Duodenal mucosa (tissue), 2 donors: ENCODE results near the gene UNC13A.
"Not testable (repeated sequence)": the region's sequence is repeated elsewhere in the genome, so short reads cannot be mapped to it uniquely, and the experiment has no call there.

Experiments
- H3K27ac ChIP-seq: one replicate; pipeline ENCODE4 v1.7.0; 2013; ENCODE audit warnings: low read depth, low read length
- H3K27me3 ChIP-seq, 2 donors: one replicate each; pipeline ENCODE4 v1.7.0; 2013; ENCODE audit warnings: low read length in 2 of 2, control low read depth in 1 of 2; ENCODE audit not compliant: insufficient read depth in 2 of 2, control insufficient read depth in 1 of 2
- H3K36me3 ChIP-seq, 2 donors: one replicate each; pipeline ENCODE4 v1.7.0; 2013; ENCODE audit warnings: low read length in 2 of 2, control low read depth in 1 of 2; ENCODE audit not compliant: insufficient read depth in 2 of 2, control insufficient read depth in 1 of 2
- H3K4me1 ChIP-seq, 2 donors: one replicate each; pipeline ENCODE4 v1.7.0; 2013; ENCODE audit warnings: low read length in 2 of 2, control low read depth in 1 of 2; ENCODE audit not compliant: insufficient read depth in 2 of 2, control insufficient read depth in 1 of 2
- H3K4me3 ChIP-seq, 2 donors: one replicate each; pipeline ENCODE4 v1.7.0; 2013; ENCODE audit warnings: low read length in 2 of 2, low read depth in 1 of 2
- H3K9ac ChIP-seq, 2 donors: one replicate each; pipeline ENCODE4 v1.7.0; 2013; ENCODE audit warnings: low read length in 2 of 2, low read depth in 1 of 2
- H3K9me3 ChIP-seq, 2 donors: one replicate each; pipeline ENCODE4 v1.7.0; 2013; ENCODE audit warnings: low read length in 2 of 2, control low read depth in 1 of 2; ENCODE audit not compliant: control insufficient read depth in 1 of 2

The UNC13A gene

DNA sequence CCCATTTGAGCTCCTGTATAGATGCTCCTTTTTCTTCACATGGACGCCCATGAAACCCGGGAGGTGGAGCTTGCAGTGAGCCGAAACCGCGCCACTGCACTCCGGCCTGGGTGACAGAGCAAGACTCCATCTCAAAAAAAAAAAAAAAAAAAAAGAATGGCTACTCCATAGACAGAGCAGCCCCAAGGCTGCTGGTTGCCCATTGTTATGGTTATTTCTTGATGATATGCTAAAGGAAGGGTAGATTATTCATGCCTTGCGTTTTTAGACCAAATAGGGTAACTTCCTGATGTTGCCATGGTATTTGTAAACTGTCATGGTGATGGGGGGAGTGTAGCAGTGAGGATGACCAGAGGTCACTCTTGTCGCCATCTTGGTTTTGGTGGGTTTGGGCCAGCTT, 90.1 kb downstream of the UNC13A start:
- H3K36me3 ChIP-seq, H3K9ac ChIP-seq, H3K9me3 ChIP-seq, H3K4me3 ChIP-seq, H3K4me1 ChIP-seq, H3K27me3 ChIP-seq, H3K27ac ChIP-seq: not testable (repeated sequence)

DNA sequence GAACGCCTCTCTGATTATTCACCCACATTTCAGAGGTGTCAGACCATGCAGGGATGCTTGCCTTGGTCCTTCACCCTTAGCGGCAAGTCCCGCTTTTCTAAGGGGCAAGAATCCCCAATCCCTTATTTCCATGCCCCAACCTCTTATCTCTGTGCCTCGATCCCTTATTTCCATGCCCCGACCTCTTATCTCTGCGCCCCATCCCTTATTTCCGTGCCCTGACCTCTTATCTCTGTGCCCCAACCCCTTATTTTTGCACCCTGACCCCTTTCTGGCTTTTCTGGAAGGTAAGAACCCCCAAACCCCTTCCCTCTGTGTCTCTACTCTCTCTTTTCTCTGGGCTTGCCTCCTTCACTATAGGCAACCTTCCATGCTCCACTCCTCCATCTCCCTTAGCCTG, 93.9 kb downstream of the UNC13A start:
- not testable (repeated sequence) for H3K4me1 ChIP-seq, H3K36me3 ChIP-seq, H3K9me3 ChIP-seq, H3K9ac ChIP-seq, H3K27ac ChIP-seq, H3K27me3 ChIP-seq, H3K4me3 ChIP-seq

DNA sequence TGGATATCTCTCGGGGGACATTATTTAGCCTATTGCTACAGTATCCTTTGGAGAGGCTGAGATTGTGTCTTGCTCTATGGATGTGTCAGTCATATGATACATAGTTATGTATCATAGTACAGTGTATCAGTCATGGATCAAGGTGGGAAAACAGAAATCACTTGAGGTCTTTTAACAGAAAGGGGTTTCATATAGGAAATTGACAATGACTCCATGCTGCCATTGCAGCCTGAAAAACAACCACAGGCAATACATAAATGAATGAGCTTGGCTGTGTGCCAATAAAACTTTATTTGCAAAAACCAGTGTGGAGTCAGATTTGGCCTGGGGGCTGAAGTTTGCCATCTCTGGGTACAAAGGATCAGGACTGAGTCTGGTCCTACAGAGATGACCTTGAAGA, 97.3 kb downstream of the UNC13A start:
- H3K27me3 ChIP-seq = no peaks in the 10 kb centered on the region
- no peak overlapping the region for H3K27ac ChIP-seq
- H3K4me1 ChIP-seq = no peaks in the 10 kb centered on the region
- no peak overlapping the region for H3K4me3 ChIP-seq
- H3K9me3 ChIP-seq = no peaks in the 10 kb centered on the region
- no peak overlapping the region for H3K9ac ChIP-seq
- no peaks in the 10 kb centered on the region for H3K36me3 ChIP-seq

DNA sequence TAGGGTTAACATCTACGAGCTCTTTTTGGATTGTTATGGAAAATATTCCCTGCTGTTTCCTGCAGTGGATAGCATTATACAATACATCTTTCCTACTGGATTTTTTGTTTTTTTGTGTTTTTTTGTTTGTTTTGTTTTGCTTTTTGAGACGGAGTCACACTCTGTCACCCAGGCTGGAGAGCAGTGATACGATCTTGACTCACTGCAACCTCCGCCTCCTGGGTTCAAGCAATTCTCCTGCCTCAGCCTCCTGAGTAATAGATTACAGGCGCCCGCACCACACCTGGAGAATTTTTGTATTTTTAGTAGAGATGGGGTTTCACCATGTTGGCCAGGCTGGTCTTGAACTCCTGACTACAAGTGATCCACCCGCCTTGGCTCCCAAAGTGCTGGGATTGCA, 102.8 kb downstream of the UNC13A start:
- not testable (repeated sequence) for H3K4me1 ChIP-seq, H3K4me3 ChIP-seq, H3K27me3 ChIP-seq, H3K27ac ChIP-seq, H3K9ac ChIP-seq, H3K9me3 ChIP-seq
- peaks cover 17 to 26% of the 10 kb centered on the region in 2 donors for H3K36me3 ChIP-seq

DNA sequence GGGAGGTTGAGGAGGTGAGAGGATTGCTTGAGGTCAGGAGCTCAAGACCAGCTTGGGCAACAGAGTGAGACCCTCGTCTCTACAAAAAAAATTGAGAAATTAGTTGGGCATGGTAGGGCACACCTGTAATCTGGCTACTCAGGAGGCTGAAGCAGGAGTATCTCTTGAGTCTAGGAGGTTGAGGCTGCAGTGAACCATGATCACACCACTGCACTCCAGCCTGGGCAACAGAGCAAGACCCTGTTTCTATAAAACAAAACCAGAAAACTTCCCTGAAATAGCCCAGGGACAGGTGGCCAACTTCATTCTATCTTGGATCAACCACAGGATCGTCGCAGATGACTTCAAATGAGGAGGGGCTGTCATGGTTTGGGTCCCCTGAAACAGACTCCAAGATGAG, 104.0 kb downstream of the UNC13A start:
- H3K27ac ChIP-seq = no peak overlapping the region
- no peaks in the 10 kb centered on the region for H3K9me3 ChIP-seq
- H3K4me3 ChIP-seq = no peak overlapping the region
- no peaks in the 10 kb centered on the region for H3K4me1 ChIP-seq
- H3K9ac ChIP-seq = no peak overlapping the region
- no peaks in the 10 kb centered on the region for H3K27me3 ChIP-seq
- peaks cover 17 to 33% of the 10 kb centered on the region in 2 donors for H3K36me3 ChIP-seq

DNA sequence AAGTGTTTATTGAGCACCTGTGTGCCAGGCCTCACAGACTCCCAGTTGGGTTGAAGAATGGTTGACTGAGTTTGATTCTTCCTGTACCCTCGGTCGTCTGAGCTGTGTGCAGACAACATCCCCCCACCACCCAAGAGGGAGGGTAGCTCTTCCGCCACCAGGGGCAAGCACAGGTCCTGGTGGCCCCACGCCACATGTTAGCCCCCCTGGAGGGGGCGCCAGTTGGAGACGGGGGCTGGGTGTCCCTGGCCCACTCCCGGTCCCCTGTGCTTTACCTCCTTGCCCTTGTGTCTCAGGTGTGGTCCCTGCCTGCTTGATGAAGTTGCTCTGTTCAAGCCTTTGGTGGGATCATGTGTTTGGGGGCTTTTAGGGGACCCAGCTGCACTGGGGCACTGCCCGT, 105.5 kb downstream of the UNC13A start:
- Histone ChIP-seq H3K4me1 (no peaks in the 10 kb centered on the region), H3K36me3 (peaks cover 25 to 43% of the 10 kb centered on the region in 2 donors), H3K9ac (no peak overlapping the region), H3K9me3 (no peaks in the 10 kb centered on the region), H3K27me3 (no peaks in the 10 kb centered on the region), H3K27ac (no peak overlapping the region), H3K4me3 (no peak overlapping the region)

DNA sequence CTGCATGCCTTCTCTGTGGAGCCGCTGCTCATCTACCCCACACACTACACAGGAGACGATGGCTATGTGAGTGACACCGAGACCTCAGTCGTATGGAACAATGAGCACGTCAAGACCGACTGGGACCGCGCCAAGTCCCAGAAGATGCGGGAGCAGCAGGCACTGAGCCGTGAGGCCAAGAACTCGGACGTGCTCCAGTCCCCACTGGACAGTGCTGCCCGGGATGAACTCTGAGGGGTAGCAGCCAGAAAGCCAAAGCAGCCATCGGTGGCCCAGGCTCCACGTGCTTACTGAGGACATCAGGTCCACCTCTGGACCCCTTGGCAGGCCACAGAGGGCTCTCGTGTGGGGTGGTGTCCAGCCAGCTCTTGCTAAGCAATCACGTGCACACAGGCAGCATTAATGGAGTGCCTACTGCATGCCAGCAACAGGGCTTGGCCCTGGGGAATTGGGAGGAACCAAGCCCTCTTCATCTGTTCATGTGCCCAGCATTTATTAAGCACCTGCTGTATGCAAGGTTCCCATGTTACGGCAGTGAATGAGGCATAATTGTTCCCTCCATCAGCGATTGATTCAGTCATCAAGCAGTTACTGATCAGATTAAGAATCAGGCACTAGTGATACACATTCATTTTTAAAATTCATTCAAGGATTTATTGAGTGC, 106.8 kb downstream of the UNC13A start:
- Histone ChIP-seq H3K9ac (no peak overlapping the region), H3K9me3 (no peaks in the 10 kb centered on the region), H3K4me1 (no peaks in the 10 kb centered on the region), H3K4me3 (no peak overlapping the region), H3K36me3 (peaks cover 28 to 46% of the 10 kb centered on the region in 2 donors), H3K27me3 (no peaks in the 10 kb centered on the region), H3K27ac (no peak overlapping the region)

DNA sequence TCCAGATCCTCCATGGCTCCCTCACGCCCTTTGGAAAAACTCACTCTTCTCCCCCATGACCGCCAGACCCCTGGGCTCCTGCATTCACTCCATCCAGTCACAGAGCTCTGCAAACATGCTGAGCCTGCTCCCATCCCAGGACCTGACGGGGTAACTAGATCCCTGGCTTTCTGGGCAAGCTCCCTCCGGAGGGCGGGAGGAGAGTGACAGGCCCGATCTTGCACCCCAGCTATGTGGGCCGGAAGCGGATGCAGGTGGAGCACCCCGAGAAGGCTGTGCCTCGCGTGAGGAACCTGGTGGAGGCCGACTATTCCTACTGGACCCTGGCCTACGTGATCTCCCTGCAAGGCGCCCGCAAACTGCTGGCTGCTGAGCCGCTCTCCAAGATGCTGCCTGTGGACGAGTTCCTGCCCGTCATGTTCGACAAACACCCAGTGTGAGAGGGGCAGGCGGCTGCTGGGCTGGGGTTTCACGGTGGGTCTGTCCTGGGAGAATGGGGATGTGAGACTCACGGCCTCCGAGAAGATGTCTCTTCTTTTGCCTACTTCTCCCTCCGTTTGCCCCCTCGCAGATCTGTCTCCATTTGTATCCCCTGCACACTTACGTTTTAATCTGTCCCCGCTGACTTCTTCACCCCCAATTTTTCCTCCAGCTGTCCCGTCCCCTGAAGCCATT, 107.5 kb downstream of the UNC13A start:
- Histone ChIP-seq H3K4me1 (no peaks in the 10 kb centered on the region), H3K36me3 (peaks cover 28 to 52% of the 10 kb centered on the region in 2 donors), H3K9ac (no peak overlapping the region), H3K4me3 (no peak overlapping the region), H3K27ac (no peak overlapping the region), H3K9me3 (no peaks in the 10 kb centered on the region), H3K27me3 (no peaks in the 10 kb centered on the region)

DNA sequence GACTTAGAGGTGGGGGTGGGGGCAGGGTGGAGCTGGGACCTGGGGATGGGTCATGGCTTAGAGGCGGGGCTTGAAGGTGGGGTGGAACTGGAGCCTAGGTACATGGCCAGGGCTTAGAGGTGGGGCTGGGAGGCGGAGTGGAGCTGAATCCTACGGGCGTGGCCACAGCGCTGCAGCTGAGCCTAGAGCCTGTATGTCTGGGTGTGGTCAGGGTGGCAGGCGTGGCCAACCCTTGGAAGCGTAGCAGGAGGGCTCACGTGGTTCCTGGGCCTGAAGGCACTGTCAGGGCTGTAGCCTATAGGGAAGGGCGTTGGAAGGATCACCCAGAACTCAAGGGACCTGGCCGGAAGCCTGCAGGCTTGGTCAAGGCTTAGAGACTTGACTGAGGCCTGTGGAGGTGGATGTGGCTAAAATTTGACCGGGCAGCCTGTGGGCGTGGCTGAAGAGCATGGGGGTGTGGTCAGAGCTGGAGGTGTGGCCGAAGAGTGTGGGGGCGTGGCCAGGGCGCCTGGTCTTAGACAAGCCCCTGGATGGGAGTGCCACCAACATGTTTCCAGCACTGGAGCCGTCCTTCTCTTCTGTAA, 108.4 kb downstream of the UNC13A start:
- H3K4me1 ChIP-seq = no peaks in the 10 kb centered on the region
- H3K27me3 ChIP-seq = no peaks in the 10 kb centered on the region
- H3K4me3 ChIP-seq = no peak overlapping the region
- H3K9me3 ChIP-seq = no peaks in the 10 kb centered on the region
- H3K9ac ChIP-seq = no peak overlapping the region
- peaks cover 28 to 53% of the 10 kb centered on the region in 2 donors for H3K36me3 ChIP-seq
- H3K27ac ChIP-seq = no peak overlapping the region

DNA sequence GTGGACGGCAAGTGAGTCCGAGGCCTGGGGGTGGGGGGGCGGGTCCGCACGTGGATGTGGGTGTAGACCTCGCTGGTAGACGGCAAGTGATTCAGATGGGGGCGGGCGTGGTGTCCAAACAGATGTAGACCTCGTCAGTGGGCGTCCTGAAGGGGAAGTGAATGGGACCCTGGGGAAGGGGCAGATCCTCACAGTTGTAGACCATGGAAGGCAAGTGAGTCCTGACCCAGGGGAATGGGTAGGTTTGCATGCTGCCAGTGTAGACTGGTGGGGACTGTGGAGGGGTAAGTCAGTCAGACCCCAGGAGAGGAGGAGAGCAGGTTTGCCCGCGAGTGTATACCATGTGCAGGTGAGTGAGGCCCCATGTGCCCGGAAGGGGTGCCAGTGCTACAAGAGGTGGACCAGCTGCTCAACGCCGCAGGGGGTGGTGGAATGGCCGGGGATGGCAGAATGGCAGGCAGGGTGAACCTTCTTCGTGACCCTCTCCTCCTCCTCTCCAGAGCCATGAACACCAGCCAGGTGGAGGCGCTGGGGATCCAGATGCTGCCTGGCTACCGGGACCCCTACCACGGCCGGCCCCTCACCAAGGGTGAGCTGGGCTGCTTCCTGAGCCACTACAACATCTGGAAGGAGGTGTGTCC, 110.6 kb downstream of the UNC13A start:
- no peak overlapping the region for H3K9ac ChIP-seq
- H3K27me3 ChIP-seq = no peaks in the 10 kb centered on the region
- H3K27ac ChIP-seq = no peak overlapping the region
- peaks cover 27 to 56% of the 10 kb centered on the region in 2 donors for H3K36me3 ChIP-seq
- peaks cover 0 to 5% of the 10 kb centered on the region in 2 donors for H3K4me1 ChIP-seq
- no peaks in the 10 kb centered on the region for H3K9me3 ChIP-seq
- no peak overlapping the region for H3K4me3 ChIP-seq
